ENCODE results near the gene AP3S1.

- TF ChIP-seq CTCF (IDR thresholded peaks at IDR 0.05) (no peak), EP300 (IDR thresholded peaks at IDR 0.05) (no peak), POLR2A (IDR thresholded peaks at IDR 0.05) (no peak), POLR2AphosphoS5 (IDR thresholded peaks at IDR 0.05) (no peak)
Observed at GRCh38 chr5:115949096-115949495, 107.4 kb downstream of the AP3S1 start.
